Liver (tissue), 9 donors: ENCODE data around the gene TRAK1. TPM values are rescaled to one million over a fixed set of nuclear protein-coding genes. Genes with fewer than 3 reads are reported as not detected.

Source experiments
- DNase-seq: peaks from one replicate; pipeline ENCODE4 v3.0.0-alpha.2; 2017; ENCODE audit warnings: low spot score
- H3K27ac ChIP-seq, 2 donors: one replicate each; pipeline ENCODE4 v1.7.0; 2013; ENCODE audit warnings: inconsistent platforms in 2 of 2, low read length in 2 of 2, control low read depth in 1 of 2, low read depth in 1 of 2, mild to moderate bottlenecking in 1 of 2
- H3K27me3 ChIP-seq, 4 donors: one replicate each; pipeline versions ENCODE4 v1.6.1 to v1.7.0; 2013; ENCODE audit warnings: low read length in 3 of 4, inconsistent platforms in 1 of 4, mild to moderate bottlenecking in 1 of 4, moderate library complexity in 1 of 4; ENCODE audit not compliant: control insufficient read depth in 4 of 4, insufficient read depth in 4 of 4
- H3K36me3 ChIP-seq, 4 donors: one replicate each; pipeline versions ENCODE4 v1.6.1 to v1.7.0; 2013; ENCODE audit warnings: low read length in 3 of 4, mild to moderate bottlenecking in 3 of 4, low read depth in 1 of 4, moderate library complexity in 1 of 4; ENCODE audit not compliant: control insufficient read depth in 4 of 4, insufficient read depth in 3 of 4
- H3K4me1 ChIP-seq, 4 donors: one replicate each; pipeline versions ENCODE4 v1.6.1 to v1.7.0; 2013; ENCODE audit warnings: low read length in 3 of 4, mild to moderate bottlenecking in 3 of 4, moderate library complexity in 1 of 4; ENCODE audit not compliant: control insufficient read depth in 4 of 4, insufficient read depth in 4 of 4
- H3K4me3 ChIP-seq, 3 donors: one replicate each; pipeline versions ENCODE4 v1.6.1 to v1.7.0; 2013; ENCODE audit warnings: low read length in 3 of 3, control low read depth in 1 of 3, low read depth in 1 of 3, mild to moderate bottlenecking in 1 of 3
- H3K9ac ChIP-seq, 2 donors: one replicate each; pipeline ENCODE4 v1.7.0; 2013; ENCODE audit warnings: low read length in 2 of 2, mild to moderate bottlenecking in 2 of 2, moderate library complexity in 2 of 2, control low read depth in 1 of 2, low read depth in 1 of 2
- H3K9me3 ChIP-seq, 4 donors: one replicate each; pipeline versions ENCODE4 v1.6.1 to v1.7.0; 2013; ENCODE audit warnings: low read length in 3 of 4; ENCODE audit not compliant: control insufficient read depth in 4 of 4
- ATF3 ChIP-seq: IDR thresholded peaks from 2 replicates; pipeline ENCODE4 v1.6.1; 2016; ENCODE audit warnings: antibody characterized with exemption
- CTCF ChIP-seq: fragments of 150-350 bp; IDR thresholded peaks from 2 replicates; pipeline ENCODE4 v1.5.1; 2017; ENCODE audit warnings: improper control_type of control experiment, low read depth, low read length; ENCODE audit not compliant: missing input control
- EGR1 ChIP-seq, 2 donors: IDR thresholded peaks; 2 replicates each; pipeline ENCODE4 v1.6.1; 2016 to 2018; ENCODE audit warnings: antibody characterized with exemption in 2 of 2, low read depth in 2 of 2
- FOXA1 ChIP-seq: IDR thresholded peaks from 2 replicates; pipeline ENCODE4 v1.6.1; 2016; ENCODE audit warnings: antibody characterized with exemption
- FOXA2 ChIP-seq: IDR thresholded peaks from 2 replicates; pipeline ENCODE4 v1.6.1; 2016; ENCODE audit warnings: antibody characterized with exemption
- GABPA ChIP-seq, 2 donors: IDR thresholded peaks in 1 of 2; conservative IDR thresholded peaks in 1 of 2; 2 replicates each; pipeline ENCODE4 v1.6.1; 2016; ENCODE audit warnings: antibody characterized with exemption in 2 of 2, mild to moderate bottlenecking in 1 of 2, moderate library complexity in 1 of 2
- HNF4A ChIP-seq, 2 donors: conservative IDR thresholded peaks; 2 replicates each; pipeline ENCODE4 v1.6.1; 2016; ENCODE audit warnings: antibody characterized with exemption in 2 of 2, mild to moderate bottlenecking in 2 of 2
- HNF4G ChIP-seq: IDR thresholded peaks from 2 replicates; pipeline ENCODE4 v1.6.1; 2016; ENCODE audit warnings: antibody characterized with exemption
- JUND ChIP-seq, 2 donors: IDR thresholded peaks; 2 replicates each; pipeline ENCODE4 v1.6.1; 2016; ENCODE audit warnings: antibody characterized with exemption in 2 of 2
- NR2F2 ChIP-seq: IDR thresholded peaks from 2 replicates; pipeline ENCODE4 v1.6.1; 2016; ENCODE audit warnings: antibody characterized with exemption
- RAD21 ChIP-seq, 2 donors: IDR thresholded peaks; 2 replicates each; pipeline ENCODE4 v1.6.1; 2016; ENCODE audit warnings: antibody characterized with exemption in 2 of 2, mild to moderate bottlenecking in 2 of 2
- REST ChIP-seq: IDR thresholded peaks from 2 replicates; pipeline ENCODE4 v1.6.1; 2016; ENCODE audit warnings: antibody characterized with exemption, mild to moderate bottlenecking
- RXRA ChIP-seq, 2 donors: IDR thresholded peaks; 2 replicates each; pipeline ENCODE4 v1.6.1; 2017 to 2018; ENCODE audit warnings: antibody characterized with exemption in 2 of 2, mild to moderate bottlenecking in 1 of 2
- SP1 ChIP-seq: IDR thresholded peaks from 2 replicates; pipeline ENCODE4 v1.6.1; 2018; ENCODE audit warnings: antibody characterized with exemption, mild to moderate bottlenecking
- TAF1 ChIP-seq: conservative IDR thresholded peaks from 2 replicates; pipeline ENCODE4 v1.6.1; 2016; ENCODE audit warnings: antibody characterized with exemption, mild to moderate bottlenecking
- YY1 ChIP-seq: IDR thresholded peaks from 2 replicates; pipeline ENCODE4 v1.6.1; 2016; ENCODE audit warnings: antibody characterized with exemption, mild to moderate bottlenecking
- WGBS: extraction: QIAGEN DNeasy Blood & Tissue Kit; methylation state at CpG from one replicate; pipeline ENCODE4 v1.1.7; 2013; 5-methylcytosine and 5-hydroxymethylcytosine counted together
- polyA plus RNA-seq, 2 donors: library from polyadenylated mRNA; stranded (reverse) in 1 of 2; unstranded in 1 of 2; fragments of 200-250 nt in 1 of 2; fragments of >200 nt in 1 of 2; fragmentation: Nextera tagmentation in 1 of 2; extraction: Ambion mirVana in 1 of 2; gene quantifications; one replicate each; pipeline versions ENCODE4 v1.2.1 to v1.2.3, GENCODE V29; 2013 to 2015
- total RNA-seq, 2 donors: library from RNA; depleted of rRNA; stranded (reverse); fragments of >200 nt; gene quantifications; one replicate each; pipeline ENCODE4 v1.2.3, GENCODE V29; 2014
- TF ChIP-seq, protein P1 (sequence below): IDR thresholded peaks from 2 replicates; pipeline ENCODE4 v1.6.1; 2016; ENCODE audit warnings: antibody characterized with exemption
- TF ChIP-seq, protein P2 (sequence below): IDR thresholded peaks from 2 replicates; pipeline ENCODE4 v1.6.1; 2016; ENCODE audit warnings: antibody characterized with exemption
- donor health status: healthy.
- donor health status: healthy.
- donor health status: healthy.
- donor health status: healthy.
- donor health status: healthy.

TRAK1 gene
- total and polyA plus RNA-seq, 4 donors: 3.4 to 21.7 (median 8.6) TPM

- DNase-seq: no peak
- Histone ChIP-seq H3K4me1 (peaks cover 0 to 5% (median 4%) of the 10 kb centered on the region in 4 donors), H3K9me3 (no peaks in the 10 kb centered on the region), H3K27me3 (no peaks in the 10 kb centered on the region), H3K4me3 (no peak overlapping the region), H3K36me3 (no peaks in the 10 kb centered on the region), H3K9ac (no peak overlapping the region), H3K27ac (no peak overlapping the region)
- no peak for TF ChIP-seq TAF1
- no peak for TF ChIP-seq HNF4A (conservative IDR thresholded peaks at IDR 0.05)
- no peak for TF ChIP-seq RXRA (IDR thresholded peaks at IDR 0.05)
- TF ChIP-seq, protein P1, sequence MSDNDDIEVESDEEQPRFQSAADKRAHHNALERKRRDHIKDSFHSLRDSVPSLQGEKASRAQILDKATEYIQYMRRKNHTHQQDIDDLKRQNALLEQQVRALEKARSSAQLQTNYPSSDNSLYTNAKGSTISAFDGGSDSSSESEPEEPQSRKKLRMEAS: no peak
- no peak for TF ChIP-seq SP1
- TF ChIP-seq YY1: no peak
- no peak for TF ChIP-seq REST
- TF ChIP-seq EGR1 (IDR thresholded peaks at IDR 0.05; ENCODE audit: low read depth in 2 of 2): no peak
- no peak for TF ChIP-seq NR2F2
- TF ChIP-seq JUND (IDR thresholded peaks at IDR 0.05): no peak
- no peak for TF ChIP-seq RAD21 (IDR thresholded peaks at IDR 0.05)
- TF ChIP-seq, protein P2, sequence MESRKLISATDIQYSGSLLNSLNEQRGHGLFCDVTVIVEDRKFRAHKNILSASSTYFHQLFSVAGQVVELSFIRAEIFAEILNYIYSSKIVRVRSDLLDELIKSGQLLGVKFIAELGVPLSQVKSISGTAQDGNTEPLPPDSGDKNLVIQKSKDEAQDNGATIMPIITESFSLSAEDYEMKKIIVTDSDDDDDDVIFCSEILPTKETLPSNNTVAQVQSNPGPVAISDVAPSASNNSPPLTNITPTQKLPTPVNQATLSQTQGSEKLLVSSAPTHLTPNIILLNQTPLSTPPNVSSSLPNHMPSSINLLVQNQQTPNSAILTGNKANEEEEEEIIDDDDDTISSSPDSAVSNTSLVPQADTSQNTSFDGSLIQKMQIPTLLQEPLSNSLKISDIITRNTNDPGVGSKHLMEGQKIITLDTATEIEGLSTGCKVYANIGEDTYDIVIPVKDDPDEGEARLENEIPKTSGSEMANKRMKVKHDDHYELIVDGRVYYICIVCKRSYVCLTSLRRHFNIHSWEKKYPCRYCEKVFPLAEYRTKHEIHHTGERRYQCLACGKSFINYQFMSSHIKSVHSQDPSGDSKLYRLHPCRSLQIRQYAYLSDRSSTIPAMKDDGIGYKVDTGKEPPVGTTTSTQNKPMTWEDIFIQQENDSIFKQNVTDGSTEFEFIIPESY: no peak
- no peak for TF ChIP-seq ATF3
- no peak for TF ChIP-seq FOXA2
- TF ChIP-seq FOXA1: no peak
- TF ChIP-seq GABPA (IDR thresholded peaks at IDR 0.05 in 1 of 2, conservative IDR thresholded peaks at IDR 0.05 in 1 of 2): no peak
- TF ChIP-seq HNF4G: no peak
- TF ChIP-seq CTCF: no peak
- WGBS: 84% methylated on average over 2 of the region's 2 CpGs
Measured at GRCh38 chr3:42164656-42165055, 73.5 kb downstream of the TRAK1 start.
